ENCODE results near the gene PPP1R18.
"Not testable (repeated sequence)": the region's sequence is repeated elsewhere in the genome, so short reads cannot be mapped to it uniquely, and the experiment has no call there.

Gene PPP1R18

DNA sequence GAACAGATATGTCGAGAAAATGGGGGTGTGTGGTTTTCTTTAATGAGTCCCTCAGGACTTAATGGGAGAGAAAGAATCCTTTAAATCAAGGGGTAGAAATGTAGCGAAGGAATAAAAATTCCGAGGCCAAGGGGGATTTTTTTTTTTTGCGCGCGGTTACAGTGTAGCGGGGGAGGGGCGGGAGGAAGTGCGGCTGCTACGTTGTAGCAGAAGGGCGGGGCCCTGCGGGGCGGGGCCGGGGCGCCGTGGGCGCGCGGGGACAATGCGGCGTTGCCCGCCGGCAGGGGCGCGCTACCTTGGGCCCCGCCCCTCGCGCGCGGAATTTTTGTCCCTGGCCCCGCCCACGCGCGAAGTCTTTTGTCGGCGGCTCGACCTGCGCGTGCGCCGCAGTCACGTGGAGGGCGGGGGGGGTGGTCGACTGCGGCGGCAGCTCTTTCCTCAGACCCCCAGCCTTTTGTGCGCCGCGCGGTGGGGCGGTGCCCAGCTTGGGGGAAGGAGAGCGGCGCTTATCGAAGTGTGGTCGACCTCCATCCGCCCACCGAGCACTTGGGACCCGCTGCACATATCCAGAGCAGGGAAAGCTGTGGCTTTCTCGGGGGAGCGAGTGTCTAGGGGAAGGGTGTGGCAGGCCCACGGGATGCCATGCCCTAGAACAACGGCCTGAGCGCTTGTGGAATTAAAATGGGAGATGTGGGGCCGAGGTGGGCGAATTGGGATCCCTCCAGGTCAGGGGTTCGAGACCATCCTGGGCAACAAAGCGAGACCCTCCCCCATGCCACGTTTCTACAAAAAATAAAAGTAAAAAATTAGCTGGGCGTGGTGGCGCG is 35.0 kb upstream of the PPP1R18 start:
- TF ChIP-seq, protein P1, sequence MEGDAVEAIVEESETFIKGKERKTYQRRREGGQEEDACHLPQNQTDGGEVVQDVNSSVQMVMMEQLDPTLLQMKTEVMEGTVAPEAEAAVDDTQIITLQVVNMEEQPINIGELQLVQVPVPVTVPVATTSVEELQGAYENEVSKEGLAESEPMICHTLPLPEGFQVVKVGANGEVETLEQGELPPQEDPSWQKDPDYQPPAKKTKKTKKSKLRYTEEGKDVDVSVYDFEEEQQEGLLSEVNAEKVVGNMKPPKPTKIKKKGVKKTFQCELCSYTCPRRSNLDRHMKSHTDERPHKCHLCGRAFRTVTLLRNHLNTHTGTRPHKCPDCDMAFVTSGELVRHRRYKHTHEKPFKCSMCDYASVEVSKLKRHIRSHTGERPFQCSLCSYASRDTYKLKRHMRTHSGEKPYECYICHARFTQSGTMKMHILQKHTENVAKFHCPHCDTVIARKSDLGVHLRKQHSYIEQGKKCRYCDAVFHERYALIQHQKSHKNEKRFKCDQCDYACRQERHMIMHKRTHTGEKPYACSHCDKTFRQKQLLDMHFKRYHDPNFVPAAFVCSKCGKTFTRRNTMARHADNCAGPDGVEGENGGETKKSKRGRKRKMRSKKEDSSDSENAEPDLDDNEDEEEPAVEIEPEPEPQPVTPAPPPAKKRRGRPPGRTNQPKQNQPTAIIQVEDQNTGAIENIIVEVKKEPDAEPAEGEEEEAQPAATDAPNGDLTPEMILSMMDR (conservative IDR thresholded peaks at IDR 0.05; ENCODE audit: low read depth, low read length): no peak
- DNase-seq (ENCODE audit: low read depth): no peak
- peak overlapping the region; percentile 100 for H3K4me3 ChIP-seq (ENCODE audit: low read length)

DNA sequence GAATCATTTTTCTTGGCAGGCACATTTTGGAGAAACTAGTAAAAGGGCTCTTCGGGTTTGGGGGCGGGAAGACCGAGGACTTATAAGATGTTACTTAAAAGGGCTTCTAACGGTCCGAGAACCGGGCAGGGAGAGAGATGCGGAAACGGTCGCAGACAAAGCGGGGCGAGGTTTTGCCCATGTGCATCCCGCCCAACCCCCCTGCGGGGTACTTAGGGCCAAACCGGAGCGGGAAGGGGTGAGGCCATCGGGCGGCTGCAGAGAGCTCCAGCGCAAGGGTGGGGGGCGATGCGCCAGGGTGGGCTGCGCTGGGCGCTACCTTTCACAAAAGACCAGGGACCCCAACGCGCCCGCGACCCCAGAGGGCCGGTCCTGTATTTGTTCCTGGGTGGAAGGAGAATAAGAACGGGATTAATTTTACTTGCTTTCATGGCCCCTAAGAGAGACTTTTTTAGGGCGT is 34.3 kb upstream of the PPP1R18 start:
- H3K4me3 ChIP-seq (ENCODE audit: low read length): peak overlapping the region; percentile 100
- TF ChIP-seq, protein P1 (conservative IDR thresholded peaks at IDR 0.05; ENCODE audit: low read depth, low read length): no peak
- DNase-seq (ENCODE audit: low read depth): no peak

DNA sequence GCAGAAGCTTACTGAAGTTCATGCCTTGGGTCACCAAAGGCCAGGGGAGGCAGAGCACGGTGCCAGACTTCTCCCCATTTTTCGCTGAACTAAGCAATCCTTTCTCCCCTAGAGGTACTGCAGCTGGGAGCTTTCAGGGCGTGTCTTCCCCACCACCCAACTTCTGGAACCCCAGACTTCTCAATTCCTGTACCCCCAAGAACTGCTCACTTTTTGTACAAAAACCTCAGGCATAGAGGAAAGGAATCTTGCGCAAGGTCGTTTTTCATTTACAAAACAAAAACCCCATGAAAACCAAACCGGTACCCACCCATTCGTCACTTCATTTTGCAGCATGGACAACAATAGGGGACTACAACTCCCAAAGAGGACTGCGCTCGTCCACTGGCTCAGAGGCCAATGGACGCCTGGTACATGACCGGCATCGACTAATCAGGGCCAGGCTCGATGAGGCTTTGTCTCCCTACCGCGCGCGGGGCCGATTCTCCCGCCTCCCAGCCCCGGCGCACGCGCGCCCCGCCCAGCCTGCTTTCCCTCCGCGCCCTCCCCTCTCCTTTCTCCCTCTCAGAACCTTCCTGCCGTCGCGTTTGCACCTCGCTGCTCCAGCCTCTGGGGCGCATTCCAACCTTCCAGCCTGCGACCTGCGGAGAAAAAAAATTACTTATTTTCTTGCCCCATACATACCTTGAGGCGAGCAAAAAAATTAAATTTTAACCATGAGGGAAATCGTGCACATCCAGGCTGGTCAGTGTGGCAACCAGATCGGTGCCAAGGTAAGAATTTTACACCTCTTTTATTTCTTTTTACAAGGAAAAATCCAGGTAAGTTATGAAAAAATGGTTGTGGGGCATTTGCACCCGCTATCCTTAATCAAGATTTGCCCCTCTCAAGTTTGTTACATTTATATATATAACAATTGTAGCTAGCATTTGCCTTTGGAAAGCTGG is 33.6 kb upstream of the PPP1R18 start, which contains the start of gene TUBB:
TUBB (plus strand) TSS at position 562 of the 947 bp plus-strand sequence; CDS start at position 717, 155 bp downstream.
- peak; percentile 94 for DNase-seq (ENCODE audit: low read depth)
- TF ChIP-seq, protein P1 (conservative IDR thresholded peaks at IDR 0.05; ENCODE audit: low read depth, low read length): peak; percentile 9
- peak within 1 kb of the TSS; percentile 100 for H3K4me3 ChIP-seq (ENCODE audit: low read length)

DNA sequence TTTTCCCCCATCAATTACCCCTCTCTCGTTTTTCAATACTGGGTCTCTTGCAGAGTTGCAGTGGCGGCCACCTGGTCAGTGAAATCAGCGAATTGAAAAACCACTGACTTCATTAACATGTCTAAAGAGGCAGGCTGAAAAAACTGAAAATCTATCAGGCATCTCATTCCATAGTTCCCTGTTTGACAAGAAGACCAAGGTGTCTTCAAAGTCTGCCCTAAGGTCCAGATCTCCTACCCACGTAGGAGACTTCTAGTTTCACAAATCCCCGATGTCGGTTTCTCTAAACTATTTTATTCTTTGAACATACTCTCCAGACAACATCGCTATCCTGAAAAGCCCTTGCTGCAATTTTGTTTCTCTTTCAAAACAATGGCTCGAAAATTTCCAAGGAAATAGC is 32.9 kb upstream of the PPP1R18 start:
- DNase-seq (ENCODE audit: low read depth): no peak
- H3K4me3 ChIP-seq (ENCODE audit: low read length): peak overlapping the region; percentile 100
- TF ChIP-seq, protein P1 (conservative IDR thresholded peaks at IDR 0.05; ENCODE audit: low read depth, low read length): no peak

DNA sequence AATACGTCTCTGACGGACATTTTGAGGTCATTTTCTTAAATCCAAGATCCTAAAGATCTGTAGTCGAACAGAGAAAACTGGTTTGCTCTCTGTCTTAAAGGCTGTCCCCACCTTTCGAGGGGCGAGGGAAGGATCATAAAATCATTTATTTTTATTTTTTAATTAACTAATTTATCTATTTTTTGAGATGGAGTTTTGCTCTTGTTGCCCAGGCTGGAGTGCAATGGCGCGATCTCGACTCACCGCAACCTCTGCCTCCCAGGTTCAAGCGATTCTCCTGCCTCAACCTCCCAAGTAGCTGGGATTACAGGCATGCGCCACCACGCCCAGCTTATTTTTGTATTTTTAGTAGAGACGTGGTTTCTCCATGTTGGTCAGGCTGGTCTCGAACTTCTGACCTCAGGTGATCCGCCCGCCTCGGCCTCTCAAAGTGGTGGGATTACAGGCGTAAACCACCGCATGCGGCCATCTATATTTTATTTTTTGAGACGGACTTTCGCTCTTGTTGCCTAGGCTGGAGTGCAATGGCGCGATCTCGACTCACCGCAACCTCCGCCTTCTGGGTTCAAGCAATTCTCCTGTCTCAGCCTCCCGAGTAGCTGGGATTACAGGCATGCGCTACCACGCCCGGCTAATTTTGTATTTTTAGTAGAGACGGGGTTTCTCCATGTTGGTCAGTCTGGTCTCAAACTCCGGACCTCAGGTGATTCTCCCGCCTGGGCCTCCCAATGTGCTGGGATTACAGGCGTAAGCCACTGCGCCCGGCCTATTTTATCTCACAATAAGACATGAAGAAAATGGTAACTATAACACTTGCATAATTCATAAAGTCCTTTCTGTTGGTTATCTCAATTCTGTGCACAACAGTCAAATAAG is 31.6 kb upstream of the PPP1R18 start:
- not testable (repeated sequence) for DNase-seq (ENCODE audit: low read depth)
- peak overlapping the region; percentile 57 for H3K4me3 ChIP-seq (ENCODE audit: low read length)

DNA sequence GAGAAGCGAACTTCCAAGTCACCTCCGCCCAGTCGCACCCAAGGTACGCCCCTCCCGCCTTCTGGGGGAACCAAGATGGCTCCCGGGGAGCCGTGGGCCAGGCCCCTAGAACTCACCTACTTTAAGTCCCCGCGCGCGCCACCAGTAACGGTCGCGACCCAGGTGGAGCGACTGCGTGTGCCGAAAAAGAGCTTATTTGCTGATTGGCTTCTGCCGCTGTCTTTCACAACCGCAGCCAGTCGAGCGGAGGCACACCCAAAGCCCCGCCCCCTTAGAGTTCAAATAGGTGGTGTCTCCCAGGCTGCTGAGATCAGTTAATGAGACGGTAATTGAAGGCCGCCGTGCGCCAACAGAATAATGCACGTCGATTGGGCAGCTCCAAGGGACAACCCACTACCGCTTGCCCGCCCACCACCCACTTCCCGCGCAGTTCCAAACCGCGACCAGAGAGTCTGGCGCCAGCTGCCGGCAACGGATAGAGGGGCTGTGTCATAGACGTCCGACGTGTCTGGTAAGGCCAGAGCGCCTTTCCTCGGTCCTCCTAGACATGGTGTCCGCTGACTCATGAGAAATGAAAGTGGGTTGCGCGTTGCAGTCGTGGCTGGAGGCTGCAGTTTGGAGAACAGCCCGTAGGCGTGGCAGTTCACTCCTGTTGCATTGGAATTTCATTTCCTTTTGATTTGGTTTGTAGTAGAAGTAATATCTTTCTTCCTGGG is 30.8 kb upstream of the PPP1R18 start, which contains the start of gene MDC1:
MDC1 (minus strand) TSS at position 153 of the 716 bp plus-strand sequence. CDS start 2,106 bp downstream, outside the sequence.
- peak; percentile 100 for DNase-seq (ENCODE audit: low read depth)
- H3K4me3 ChIP-seq (ENCODE audit: low read length): peak within 1 kb of the TSS; percentile 81
- TF ChIP-seq, protein P1 (conservative IDR thresholded peaks at IDR 0.05; ENCODE audit: low read depth, low read length): peak; percentile 31

Measured in retinal pigment epithelial cell (primary cell).